Cardiac septum (tissue), 1 donor: ENCODE measurements around the gene CEACAM19. TPM values are rescaled to one million over a fixed set of nuclear protein-coding genes. Genes with fewer than 3 reads are reported as not detected.
"Not testable (repeated sequence)": the region's sequence is repeated elsewhere in the genome, so short reads cannot be mapped to it uniquely, and the experiment has no call there.

Experiments used
- DNase-seq: peaks from one replicate; pipeline ENCODE4 v3.0.0-alpha.2; 2020; ENCODE audit warnings: low spot score
- intact Hi-C: fragments of 100-400 bp; cut with DNase I; formaldehyde crosslinking; loops from one replicate; pipeline ENCODE4 v1.14.0; 2022
- total RNA-seq: library from RNA; stranded (reverse); fragmentation: NEBNext Ultra II Directional; extraction: Animal tissue kit (Norgen Biotek cat#: 25700); gene quantifications from one replicate; pipeline ENCODE4 v1.2.1, GENCODE V29; 2021
- donor health status: DM: no; HTN: no; CAD: no.

The CEACAM19 gene
- total RNA-seq, 1 donor from 2014 or later: 7.6 TPM

- no peak for DNase-seq
- intact Hi-C loops: no loop called here
Observed at GRCh38 chr19:44668985-44669764, 2.1 kb upstream of the CEACAM19 start.

GRCh38 chr19:44670027-44670426 lies 1.3 kb upstream of the CEACAM19 start:
- DNase-seq, intact Hi-C loops: not testable (repeated sequence)

GRCh38 chr19:44672226-44672625 lies 944 bp downstream of the CEACAM19 start:
- intact Hi-C loops: no loop called here
- no peak for DNase-seq

GRCh38 chr19:44673510-44673909 lies 2.2 kb downstream of the CEACAM19 start:
- intact Hi-C loops: no loop called here
- no peak for DNase-seq

- intact Hi-C loops: no loop called here
- DNase-seq: no peak
Observed at GRCh38 chr19:44675521-44675920, 4.2 kb downstream of the CEACAM19 start.

- intact Hi-C loops: no loop called here
Observed at GRCh38 chr19:44677019-44677811, 5.9 kb downstream of the CEACAM19 start.

GRCh38 chr19:44680536-44680935 lies 9.3 kb downstream of the CEACAM19 start:
- DNase-seq: no peak
- intact Hi-C loops: no loop called here

More at GRCh38 chr19:44677019-44677811, 5.9 kb downstream of the CEACAM19 start:
- no peak for DNase-seq

- DNase-seq: no peak
Observed at GRCh38 chr19:44681992-44682790, 10.9 kb downstream of the CEACAM19 start.

GRCh38 chr19:44682807-44683206 lies 11.5 kb downstream of the CEACAM19 start:
- intact Hi-C loops: no loop called here
- DNase-seq: no peak

More at GRCh38 chr19:44681992-44682790, 10.9 kb downstream of the CEACAM19 start:
- intact Hi-C loops: no loop called here

GRCh38 chr19:44683434-44684210 lies 12.3 kb downstream of the CEACAM19 start:
- no peak for DNase-seq
- intact Hi-C loops: no loop called here

GRCh38 chr19:44684396-44684795 lies 13.1 kb downstream of the CEACAM19 start:
- intact Hi-C loops, DNase-seq: not testable (repeated sequence)

- no peak for DNase-seq
Observed at GRCh38 chr19:44684892-44685863, 13.9 kb downstream of the CEACAM19 start.

GRCh38 chr19:44685877-44686276 lies 14.6 kb downstream of the CEACAM19 start:
- intact Hi-C loops: no loop called here
- DNase-seq: no peak

More at GRCh38 chr19:44684892-44685863, 13.9 kb downstream of the CEACAM19 start:
- intact Hi-C loops: no loop called here

GRCh38 chr19:44686896-44687295 lies 15.6 kb downstream of the CEACAM19 start:
- no peak for DNase-seq
- intact Hi-C loops: no loop called here

- no peak for DNase-seq
- intact Hi-C loops: loop anchor here (2.0 kb wide), 2 partner anchors 31 to 83 kb away; no protein-coding TSS in a partner anchor
Observed at GRCh38 chr19:44687888-44688287, 16.6 kb downstream of the CEACAM19 start.

- peak; percentile 84 for DNase-seq
- intact Hi-C loops: loop anchor here (2.0 kb wide), 2 partner anchors 29 to 81 kb away; no protein-coding TSS in a partner anchor
Observed at GRCh38 chr19:44689290-44690130, 18.2 kb downstream of the CEACAM19 start.

GRCh38 chr19:44690131-44690440 lies 18.8 kb downstream of the CEACAM19 start:
- intact Hi-C loops: no loop called here
- DNase-seq: no peak
